NB4 (cell line): Measurements from ENCODE around the gene PPFIA1.

ENCODE experiments used
- POLR2A ChIP-seq: IDR thresholded peaks from 2 replicates; pipeline ENCODE4 v1.6.1; 2011; ENCODE audit warnings: mild to moderate bottlenecking; ENCODE audit not compliant: insufficient read length; ENCODE audit errors: extremely low read depth
- TF ChIP-seq, protein P1 (sequence below): IDR thresholded peaks from 2 replicates; pipeline ENCODE4 v1.6.1; 2011; ENCODE audit warnings: low read depth, low read length
- TF ChIP-seq, protein P2 (sequence below): IDR thresholded peaks from one replicate; pipeline ENCODE4 v1.5.1; 2012; ENCODE audit warnings: low read depth, low read length

DNA sequence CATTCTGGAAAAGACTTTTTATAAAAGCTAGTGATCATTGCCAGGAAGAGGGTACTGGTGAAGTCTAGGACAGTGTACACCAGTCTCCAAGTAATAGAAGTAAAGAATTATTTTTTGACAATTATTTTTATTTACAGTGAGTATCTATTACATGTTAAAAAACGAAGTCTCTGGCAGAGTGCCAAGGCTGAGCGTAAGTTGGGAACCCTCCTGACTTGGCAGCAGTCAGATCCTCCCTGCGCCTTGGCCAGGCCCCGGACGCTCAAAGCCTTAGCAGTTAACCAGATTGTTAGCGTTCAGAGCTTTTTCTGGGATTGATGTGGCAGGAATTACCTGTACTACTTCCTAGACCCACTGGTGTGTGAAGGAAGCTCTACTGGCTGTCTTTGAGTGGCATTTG, 89.7 kb downstream of the PPFIA1 start:
- TF ChIP-seq POLR2A = no peak
- TF ChIP-seq, protein P1, sequence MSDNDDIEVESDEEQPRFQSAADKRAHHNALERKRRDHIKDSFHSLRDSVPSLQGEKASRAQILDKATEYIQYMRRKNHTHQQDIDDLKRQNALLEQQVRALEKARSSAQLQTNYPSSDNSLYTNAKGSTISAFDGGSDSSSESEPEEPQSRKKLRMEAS = no peak
- TF ChIP-seq, protein P2, sequence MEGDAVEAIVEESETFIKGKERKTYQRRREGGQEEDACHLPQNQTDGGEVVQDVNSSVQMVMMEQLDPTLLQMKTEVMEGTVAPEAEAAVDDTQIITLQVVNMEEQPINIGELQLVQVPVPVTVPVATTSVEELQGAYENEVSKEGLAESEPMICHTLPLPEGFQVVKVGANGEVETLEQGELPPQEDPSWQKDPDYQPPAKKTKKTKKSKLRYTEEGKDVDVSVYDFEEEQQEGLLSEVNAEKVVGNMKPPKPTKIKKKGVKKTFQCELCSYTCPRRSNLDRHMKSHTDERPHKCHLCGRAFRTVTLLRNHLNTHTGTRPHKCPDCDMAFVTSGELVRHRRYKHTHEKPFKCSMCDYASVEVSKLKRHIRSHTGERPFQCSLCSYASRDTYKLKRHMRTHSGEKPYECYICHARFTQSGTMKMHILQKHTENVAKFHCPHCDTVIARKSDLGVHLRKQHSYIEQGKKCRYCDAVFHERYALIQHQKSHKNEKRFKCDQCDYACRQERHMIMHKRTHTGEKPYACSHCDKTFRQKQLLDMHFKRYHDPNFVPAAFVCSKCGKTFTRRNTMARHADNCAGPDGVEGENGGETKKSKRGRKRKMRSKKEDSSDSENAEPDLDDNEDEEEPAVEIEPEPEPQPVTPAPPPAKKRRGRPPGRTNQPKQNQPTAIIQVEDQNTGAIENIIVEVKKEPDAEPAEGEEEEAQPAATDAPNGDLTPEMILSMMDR = no peak
